HEK293 (cell line): ENCODE data around the gene CPM.
"Not testable (repeated sequence)": the region's sequence is repeated elsewhere in the genome, so short reads cannot be mapped to it uniquely, and the experiment has no call there.

Source experiments
- GFI1B ChIP-seq: fragments of 450-650 bp; formaldehyde crosslinking; IDR thresholded peaks from 2 replicates; pipeline ENCODE4 v1.5.1; 2016; ENCODE audit warnings: missing biosample characterization, missing genetic modification characterization
- OSR2 ChIP-seq: fragments of 450-650 bp; formaldehyde crosslinking; IDR thresholded peaks from 2 replicates; pipeline ENCODE4 v1.5.1; 2016; ENCODE audit warnings: missing biosample characterization, missing genetic modification characterization
- YY1 ChIP-seq: fragments of 450-650 bp; formaldehyde crosslinking; IDR thresholded peaks from 2 replicates; pipeline ENCODE4 v1.5.1; 2018; ENCODE audit warnings: missing biosample characterization, missing genetic modification characterization
- ZNF274 ChIP-seq, 2 experiments: fragments of 200-500 bp in 1 of 2; fragments of 450-650 bp in 1 of 2; sonication (Bioruptor generic) in 1 of 2; formaldehyde crosslinking in 1 of 2; IDR thresholded peaks; 2 replicates each; pipeline versions ENCODE4 v1.5.1 to v1.6.1; 2014 to 2016; ENCODE audit warnings: borderline replicate concordance in 1 of 2, inconsistent platforms in 1 of 2, low read length in 1 of 2, missing biosample characterization in 1 of 2, missing genetic modification characterization in 1 of 2
- ZNF600 ChIP-seq: fragments of 450-650 bp; formaldehyde crosslinking; IDR thresholded peaks from 2 replicates; pipeline ENCODE4 v1.5.1; 2016; ENCODE audit warnings: missing biosample characterization, missing genetic modification characterization
- ZNF747 ChIP-seq: fragments of 450-650 bp; formaldehyde crosslinking; IDR thresholded peaks from 2 replicates; pipeline ENCODE4 v1.5.1; 2016; ENCODE audit warnings: missing biosample characterization, missing genetic modification characterization
- TF ChIP-seq, protein P1 (sequence below): fragments of 450-650 bp; formaldehyde crosslinking; IDR thresholded peaks from 2 replicates; pipeline ENCODE4 v1.5.1; 2016; ENCODE audit warnings: missing biosample characterization, missing genetic modification characterization
- TF ChIP-seq, protein P2 (sequence below): fragments of 450-650 bp; formaldehyde crosslinking; IDR thresholded peaks from 2 replicates; pipeline ENCODE4 v1.5.1; 2016; ENCODE audit warnings: missing biosample characterization, missing genetic modification characterization
- TF ChIP-seq, protein P3 (sequence below): fragments of 450-650 bp; formaldehyde crosslinking; IDR thresholded peaks from 2 replicates; pipeline ENCODE4 v1.5.1; 2016; ENCODE audit warnings: missing biosample characterization, missing genetic modification characterization

DNA sequence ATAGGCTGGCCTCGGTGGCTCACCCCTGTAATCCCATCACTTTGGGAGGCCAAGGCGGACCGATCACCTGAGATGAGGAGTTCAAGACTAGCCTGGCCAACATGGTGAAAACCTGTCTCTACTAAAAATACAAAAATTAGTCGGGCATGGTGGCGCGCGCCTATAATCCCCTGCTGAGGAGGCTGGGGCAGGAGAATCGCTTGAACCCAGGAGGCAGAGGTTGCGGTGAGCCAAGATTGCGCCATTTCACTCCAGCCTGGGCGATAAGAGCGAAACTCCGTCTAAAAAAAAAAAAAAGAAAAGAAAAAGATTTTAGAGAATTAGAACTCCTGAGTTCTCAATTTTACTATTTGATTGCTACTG lies 123.0 kb downstream of the CPM start:
- TF ChIP-seq, protein P1, sequence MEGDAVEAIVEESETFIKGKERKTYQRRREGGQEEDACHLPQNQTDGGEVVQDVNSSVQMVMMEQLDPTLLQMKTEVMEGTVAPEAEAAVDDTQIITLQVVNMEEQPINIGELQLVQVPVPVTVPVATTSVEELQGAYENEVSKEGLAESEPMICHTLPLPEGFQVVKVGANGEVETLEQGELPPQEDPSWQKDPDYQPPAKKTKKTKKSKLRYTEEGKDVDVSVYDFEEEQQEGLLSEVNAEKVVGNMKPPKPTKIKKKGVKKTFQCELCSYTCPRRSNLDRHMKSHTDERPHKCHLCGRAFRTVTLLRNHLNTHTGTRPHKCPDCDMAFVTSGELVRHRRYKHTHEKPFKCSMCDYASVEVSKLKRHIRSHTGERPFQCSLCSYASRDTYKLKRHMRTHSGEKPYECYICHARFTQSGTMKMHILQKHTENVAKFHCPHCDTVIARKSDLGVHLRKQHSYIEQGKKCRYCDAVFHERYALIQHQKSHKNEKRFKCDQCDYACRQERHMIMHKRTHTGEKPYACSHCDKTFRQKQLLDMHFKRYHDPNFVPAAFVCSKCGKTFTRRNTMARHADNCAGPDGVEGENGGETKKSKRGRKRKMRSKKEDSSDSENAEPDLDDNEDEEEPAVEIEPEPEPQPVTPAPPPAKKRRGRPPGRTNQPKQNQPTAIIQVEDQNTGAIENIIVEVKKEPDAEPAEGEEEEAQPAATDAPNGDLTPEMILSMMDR (tag by site-specific recombination): not testable (repeated sequence)
- TF ChIP-seq, protein P2, sequence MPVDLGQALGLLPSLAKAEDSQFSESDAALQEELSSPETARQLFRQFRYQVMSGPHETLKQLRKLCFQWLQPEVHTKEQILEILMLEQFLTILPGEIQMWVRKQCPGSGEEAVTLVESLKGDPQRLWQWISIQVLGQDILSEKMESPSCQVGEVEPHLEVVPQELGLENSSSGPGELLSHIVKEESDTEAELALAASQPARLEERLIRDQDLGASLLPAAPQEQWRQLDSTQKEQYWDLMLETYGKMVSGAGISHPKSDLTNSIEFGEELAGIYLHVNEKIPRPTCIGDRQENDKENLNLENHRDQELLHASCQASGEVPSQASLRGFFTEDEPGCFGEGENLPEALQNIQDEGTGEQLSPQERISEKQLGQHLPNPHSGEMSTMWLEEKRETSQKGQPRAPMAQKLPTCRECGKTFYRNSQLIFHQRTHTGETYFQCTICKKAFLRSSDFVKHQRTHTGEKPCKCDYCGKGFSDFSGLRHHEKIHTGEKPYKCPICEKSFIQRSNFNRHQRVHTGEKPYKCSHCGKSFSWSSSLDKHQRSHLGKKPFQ: not testable (repeated sequence)
- TF ChIP-seq, protein P3, sequence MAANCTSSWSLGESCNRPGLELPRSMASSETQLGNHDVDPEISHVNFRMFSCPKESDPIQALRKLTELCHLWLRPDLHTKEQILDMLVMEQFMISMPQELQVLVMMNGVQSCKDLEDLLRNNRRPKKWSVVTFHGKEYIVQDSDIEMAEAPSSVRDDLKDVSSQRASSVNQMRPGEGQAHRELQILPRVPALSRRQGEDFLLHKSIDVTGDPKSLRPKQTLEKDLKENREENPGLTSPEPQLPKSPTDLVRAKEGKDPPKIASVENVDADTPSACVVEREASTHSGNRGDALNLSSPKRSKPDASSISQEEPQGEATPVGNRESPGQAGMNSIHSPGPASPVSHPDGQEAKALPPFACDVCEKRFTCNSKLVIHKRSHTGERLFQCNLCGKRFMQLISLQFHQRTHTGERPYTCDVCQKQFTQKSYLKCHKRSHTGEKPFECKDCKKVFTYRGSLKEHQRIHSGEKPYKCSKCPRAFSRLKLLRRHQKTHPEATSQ (tag by site-specific recombination): not testable (repeated sequence)
- not testable (repeated sequence) for TF ChIP-seq ZNF747 (tag by site-specific recombination); OSR2 (tag by site-specific recombination); ZNF600; ZNF274 (IDR thresholded peaks at IDR 0.05; ENCODE audit: low read length); ZNF274 (tag by site-specific recombination; IDR thresholded peaks at IDR 0.05; ENCODE audit: borderline replicate concordance); YY1; GFI1B (tag by site-specific recombination)
